SHP77 (cell line): ENCODE data around the gene SLC37A1.
A peak's percentile ranks its signal among the peaks of the same experiment; 100 is the strongest.
"Not testable (repeated sequence)": the region's sequence is repeated elsewhere in the genome, so short reads cannot be mapped to it uniquely, and the experiment has no call there.

Experiments used
- DNase-seq, 2 experiments: peaks; one replicate each; lab custom pipeline; 2025; lab: John Stamatoyannopoulos, UW

SLC37A1 gene

GRCh38 chr21:42513151-42513984 is at the start of gene SLC37A1:
SLC37A1 (plus strand) TSS chr21:42513852; CDS start chr21:42518455, 4,603 bp downstream.
- DNase-seq: no peak

GRCh38 chr21:42463861-42464515 is 49.7 kb upstream of the SLC37A1 start:
- no peak for DNase-seq

GRCh38 chr21:42465008-42465802 is 48.4 kb upstream of the SLC37A1 start:
- DNase-seq: no peak

GRCh38 chr21:42465803-42466127 is 47.9 kb upstream of the SLC37A1 start:
- DNase-seq: no peak

- DNase-seq: no peak
Measured at GRCh38 chr21:42466700-42467099, 47.0 kb upstream of the SLC37A1 start.

GRCh38 chr21:42467140-42467983 is 46.3 kb upstream of the SLC37A1 start:
- peak; percentile 32 to 39 for DNase-seq

- no peak for DNase-seq
Measured at GRCh38 chr21:42468491-42469131, 45.0 kb upstream of the SLC37A1 start.

- DNase-seq: no peak
Measured at GRCh38 chr21:42469272-42469671, 44.4 kb upstream of the SLC37A1 start.

GRCh38 chr21:42469726-42470125 is 43.9 kb upstream of the SLC37A1 start:
- DNase-seq: not testable (repeated sequence)

- DNase-seq: no peak
Measured at GRCh38 chr21:42471206-42471605, 42.4 kb upstream of the SLC37A1 start.

- DNase-seq: no peak
Measured at GRCh38 chr21:42471716-42472330, 41.8 kb upstream of the SLC37A1 start.

GRCh38 chr21:42472521-42472920 is 41.1 kb upstream of the SLC37A1 start:
- DNase-seq: no peak

- DNase-seq: no peak
Measured at GRCh38 chr21:42473498-42474042, 40.1 kb upstream of the SLC37A1 start.

- no peak for DNase-seq
Measured at GRCh38 chr21:42474043-42474831, 39.4 kb upstream of the SLC37A1 start.

GRCh38 chr21:42475036-42475435 is 38.6 kb upstream of the SLC37A1 start:
- no peak for DNase-seq

- DNase-seq: no peak
Measured at GRCh38 chr21:42475526-42476387, 37.9 kb upstream of the SLC37A1 start.

GRCh38 chr21:42476388-42477331 is 37.0 kb upstream of the SLC37A1 start:
- DNase-seq: no peak

- no peak for DNase-seq
Measured at GRCh38 chr21:42478504-42478903, 35.1 kb upstream of the SLC37A1 start.
